ENCODE results near the gene VPS29. TPM values are rescaled to one million over a fixed set of nuclear protein-coding genes. Genes with fewer than 3 reads are reported as not detected.

VPS29 gene
- total and polyA plus RNA-seq, 9 of the 15 experiments (the other 6 are each of a cell fraction or from before 2014, with no cell fraction given) = 85.8 to 638 (median 272) TPM

GRCh38 chr12:110514363-110514762 is 12.5 kb upstream of the VPS29 start (continued):
- no peak for TF ChIP-seq GABPB2 (CRISPR knock-in tag; conservative IDR thresholded peaks at IDR 0.05)
- TF ChIP-seq RBM22 (IDR thresholded peaks at IDR 0.05; ENCODE audit: low read depth, low read length, poor library complexity, severe bottlenecking) = no peak
- no peak for TF ChIP-seq TEAD4 (IDR thresholded peaks at IDR 0.05; ENCODE audit: low read length)
- no peak for TF ChIP-seq TEAD4 (CRISPR knock-in tag; IDR thresholded peaks at IDR 0.05; ENCODE audit: borderline replicate concordance)
- TF ChIP-seq DDX20 (tag; IDR thresholded peaks at IDR 0.05; ENCODE audit: low read depth) = no peak

DNA sequence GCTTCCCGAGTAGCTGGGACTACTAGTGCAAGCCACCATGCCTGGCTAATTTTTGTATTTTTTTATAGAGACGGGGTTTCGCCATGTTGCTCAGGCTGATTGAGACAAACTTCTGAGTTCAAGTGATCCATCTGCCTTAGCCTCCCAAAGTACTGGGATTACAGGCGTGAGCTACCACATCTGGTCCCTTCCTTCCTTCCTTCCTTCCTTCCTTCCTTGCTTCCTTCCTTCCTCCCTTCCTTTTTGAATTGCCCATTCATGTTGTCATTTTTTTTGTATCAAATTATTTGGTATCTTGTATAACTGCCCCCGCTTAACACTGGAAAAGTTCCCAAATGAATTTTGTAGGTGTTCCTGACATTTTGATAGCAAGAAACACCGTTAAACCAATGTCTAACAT is 11.9 kb upstream of the VPS29 start:
- H4K20me1 ChIP-seq (replicated peaks; ENCODE audit: control insufficient read depth, insufficient read depth, low read length) = no peaks in the 10 kb centered on the region
- H2AFZ ChIP-seq (ENCODE audit: low read depth, low read length) = peak overlapping the region; percentile 56; the same call in 1 of the 2 replicates
- H3K9me1 ChIP-seq (ENCODE audit: control insufficient read depth, insufficient read depth, low read length) = no peaks in the 10 kb centered on the region
- ChIA-PET CTCF (ENCODE audit: low intra/inter-chr PET ratio) (interaction anchor here (1.2 to 2.8 kb wide), 2 partner anchors 38 to 86 kb away, joined by 3 to 15 read pairs; no protein-coding TSS in a partner anchor), POLR2A (interaction anchor here (0.9 to 1.4 kb wide), 3 partner anchors 12 to 13 kb away, joined by 3 to 7 read pairs (median 4); partner anchors contain the start of genes RAD9B and VPS29)
- TF ChIP-seq ZBED1 (IDR thresholded peaks at IDR 0.05) (no peak), MAFK (IDR thresholded peaks at IDR 0.05; ENCODE audit: low read length) (no peak), RBM34 (IDR thresholded peaks at IDR 0.05; ENCODE audit: borderline replicate concordance, insufficient read depth, low read length) (no peak), HNRNPL (IDR thresholded peaks at IDR 0.05; ENCODE audit: low read depth, low read length) (no peak), ZNF639 (CRISPR knock-in tag; conservative IDR thresholded peaks at IDR 0.05 in 1 of 2, IDR thresholded peaks at IDR 0.05 in 1 of 2) (no peak), POLR2AphosphoS2 (IDR thresholded peaks at IDR 0.05; ENCODE audit: low read length) (no peak), ARID3B (CRISPR knock-in tag; IDR thresholded peaks at IDR 0.05; ENCODE audit: borderline replicate concordance) (no peak), ZNF232 (CRISPR knock-in tag; IDR thresholded peaks at IDR 0.05) (no peak)
- TF ChIP-seq, protein P1, sequence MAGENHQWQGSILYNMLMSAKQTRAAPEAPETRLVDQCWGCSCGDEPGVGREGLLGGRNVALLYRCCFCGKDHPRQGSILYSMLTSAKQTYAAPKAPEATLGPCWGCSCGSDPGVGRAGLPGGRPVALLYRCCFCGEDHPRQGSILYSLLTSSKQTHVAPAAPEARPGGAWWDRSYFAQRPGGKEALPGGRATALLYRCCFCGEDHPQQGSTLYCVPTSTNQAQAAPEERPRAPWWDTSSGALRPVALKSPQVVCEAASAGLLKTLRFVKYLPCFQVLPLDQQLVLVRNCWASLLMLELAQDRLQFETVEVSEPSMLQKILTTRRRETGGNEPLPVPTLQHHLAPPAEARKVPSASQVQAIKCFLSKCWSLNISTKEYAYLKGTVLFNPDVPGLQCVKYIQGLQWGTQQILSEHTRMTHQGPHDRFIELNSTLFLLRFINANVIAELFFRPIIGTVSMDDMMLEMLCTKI (IDR thresholded peaks at IDR 0.05; ENCODE audit: partially characterized antibody) = no peak
- DNase-seq (ENCODE audit: extremely low read depth in 1 of 4, low spot score in 3 of 4) (no peak), ATAC-seq (no peak), FAIRE-seq (no peak)
- in situ Hi-C loops (cut with MboI) (loop anchor here (5.0 kb wide), 1 partner anchor 88 kb away; no protein-coding TSS in a partner anchor), intact Hi-C loops (cut with micrococcal nuclease) (loop anchor here (2.0 to 5.0 kb wide), 2 partner anchors 87 to 313 kb away; no protein-coding TSS in a partner anchor)
- H3K27ac ChIP-seq (ENCODE audit: extremely low read depth, low read depth, low read length) = no peak overlapping the region
- no peaks in the 10 kb centered on the region for H3K27me3 ChIP-seq (ENCODE audit: control insufficient read depth in 2 of 2, insufficient read depth in 2 of 2, low read length in 2 of 2)
- no TSS peak for BruUV-seq (replicated peaks)
- H3K9me3 ChIP-seq (replicated peaks; ENCODE audit: control insufficient read depth, insufficient read depth, low read depth, low read length) = 0 out of 2 replicates have a peak, but pooled peaks cover 1% of the 10 kb centered on the region
- H3K4me2 ChIP-seq (ENCODE audit: insufficient read depth, low read length) = no peak overlapping the region
- H3K9ac ChIP-seq (ENCODE audit: insufficient read depth in 1 of 2, low read depth in 2 of 2, low read length in 2 of 2) = no peak overlapping the region; a peak in 1 of 4 replicates
- H3K4me3 ChIP-seq = no peak overlapping the region
- WGBS (ENCODE audit: insufficient coverage, low coverage, missing lambda C conversion rate) = 29% methylated on average over 6 of the region's 6 CpGs
- H3K4me1 ChIP-seq (replicated peaks in 1 of 2; ENCODE audit: control insufficient read depth in 2 of 2, insufficient read depth in 2 of 2, low read length in 2 of 2) = no peaks in the 10 kb centered on the region; a peak in 1 of 5 replicates
- no peaks in the 10 kb centered on the region for H3K36me3 ChIP-seq (ENCODE audit: control insufficient read depth, insufficient read depth, low read length)
- H3K79me2 ChIP-seq (ENCODE audit: control insufficient read depth, insufficient read depth, low read length) = no peaks in the 10 kb centered on the region

Measured in K562 (cell line).